ENCODE data around the gene PDIA5.

Gene PDIA5

GRCh38 chr3:123202451-123202850, 135.6 kb downstream of the PDIA5 start:
- peak overlapping the region; percentile 37 for H3K27ac ChIP-seq
- DNase-seq (ENCODE audit: low read depth, low spot score) = no peak

All from epithelial cell of prostate (primary cell).